Loucy (cell line): ENCODE results near the gene VAV2.

Source experiments
- H2AFZ ChIP-seq: fragments of 200-600 bp; sonication (generic); 2 replicates; pipeline ENCODE4 v1.6.0; 2016; ENCODE audit warnings: antibody characterized with exemption, mild to moderate bottlenecking, low read length, moderate library complexity
- H3F3A ChIP-seq: fragments of 200-600 bp; 2 replicates; pipeline ENCODE4 v1.6.0; 2016; ENCODE audit warnings: antibody characterized with exemption, low read depth, mild to moderate bottlenecking
- H3K27me3 ChIP-seq: fragments of 200-600 bp; sonication (generic); 2 replicates; pipeline ENCODE4 v1.6.1; 2014; ENCODE audit warnings: low read length, mild to moderate bottlenecking; ENCODE audit not compliant: insufficient read depth, poor library complexity, severe bottlenecking
- H3K36me3 ChIP-seq: fragments of 200-600 bp; sonication (generic); 2 replicates; pipeline ENCODE4 v1.6.1; 2016; ENCODE audit warnings: low read length; ENCODE audit not compliant: insufficient read depth
- H3K4me1 ChIP-seq: fragments of 200-600 bp; sonication (generic); 2 replicates; pipeline ENCODE4 v1.5.1; 2014; ENCODE audit warnings: low read length, mild to moderate bottlenecking; ENCODE audit not compliant: insufficient read depth, poor library complexity, severe bottlenecking
- H3K4me2 ChIP-seq: fragments of 200-600 bp; sonication (generic); 2 replicates; pipeline ENCODE4 v1.6.0; 2014; ENCODE audit warnings: antibody characterized with exemption, low read length, low read depth, mild to moderate bottlenecking; ENCODE audit not compliant: poor library complexity, severe bottlenecking
- H3K4me3 ChIP-seq: fragments of 200-600 bp; sonication (generic); 2 replicates; pipeline ENCODE4 v1.5.1; 2014; ENCODE audit warnings: low read length, mild to moderate bottlenecking, mixed read lengths; ENCODE audit not compliant: poor library complexity, severe bottlenecking
- H3K79me2 ChIP-seq: fragments of 200-600 bp; sonication (generic); 2 replicates; pipeline ENCODE4 v1.6.1; 2014; ENCODE audit warnings: low read length; ENCODE audit not compliant: insufficient read depth
- H3K9ac ChIP-seq: fragments of 200-600 bp; sonication (generic); 2 replicates; pipeline ENCODE4 v1.6.0; 2014; ENCODE audit warnings: mild to moderate bottlenecking, low read depth, low read length, moderate library complexity; ENCODE audit not compliant: poor library complexity, severe bottlenecking
- H3K9me2 ChIP-seq: fragments of 200-600 bp; sonication (generic); replicated peaks from 2 replicates; pipeline ENCODE4 v1.6.1; 2016; ENCODE audit warnings: low read depth, low read length, mixed read lengths
- H3K9me3 ChIP-seq: fragments of 200-600 bp; sonication (generic); 2 replicates; pipeline ENCODE4 v1.6.1; 2014; ENCODE audit warnings: mild to moderate bottlenecking, antibody characterized with exemption, low read length, low read depth; ENCODE audit not compliant: insufficient read depth
- H4K20me1 ChIP-seq: fragments of 200-600 bp; sonication (generic); 2 replicates; pipeline ENCODE4 v1.6.0; 2014; ENCODE audit warnings: antibody characterized with exemption, low read length, mild to moderate bottlenecking; ENCODE audit not compliant: insufficient read depth, poor library complexity, severe bottlenecking
- CTCF ChIP-seq: fragments of 200-600 bp; sonication (generic); conservative IDR thresholded peaks from 2 replicates; pipeline ENCODE4 v1.5.1; 2014; ENCODE audit warnings: mild to moderate bottlenecking, antibody characterized with exemption, low read length
- EZH2phosphoT487 ChIP-seq: fragments of 200-600 bp; IDR thresholded peaks from 2 replicates; pipeline ENCODE4 v1.6.1; 2018; ENCODE audit warnings: antibody characterized with exemption, mild to moderate bottlenecking, moderate library complexity, borderline replicate concordance

VAV2 gene

GRCh38 chr9:133786907-133787753 lies 205.0 kb downstream of the VAV2 start:
- Histone ChIP-seq H3K79me2 (no peaks in the 10 kb centered on the region), H2AFZ (no peak overlapping the region), H3K4me3 (peak overlapping the region; percentile 37), H3K4me2 (peak overlapping the region; percentile 81), H3K36me3 (peaks cover 3% of the 10 kb centered on the region; the same call in 1 of the 2 replicates), H3K9me2 (no peaks in the 10 kb centered on the region), H3K4me1 (peaks cover 27% of the 10 kb centered on the region), H3K27me3 (no peaks in the 10 kb centered on the region), H3F3A (0 out of 2 replicates have a peak, but pooled peaks cover 2% of the 10 kb centered on the region), H3K9ac (peak overlapping the region; percentile 24), H4K20me1 (no peaks in the 10 kb centered on the region), H3K9me3 (no peaks in the 10 kb centered on the region)
- TF ChIP-seq EZH2phosphoT487 = no peak
- no peak for TF ChIP-seq CTCF

- Histone ChIP-seq H4K20me1 (no peaks in the 10 kb centered on the region), H3K9me3 (no peaks in the 10 kb centered on the region), H3K4me1 (peaks cover 27% of the 10 kb centered on the region), H2AFZ (no peak overlapping the region), H3K79me2 (no peaks in the 10 kb centered on the region), H3F3A (0 out of 2 replicates have a peak, but pooled peaks cover 2% of the 10 kb centered on the region), H3K27me3 (no peaks in the 10 kb centered on the region), H3K9ac (no peak overlapping the region), H3K9me2 (no peaks in the 10 kb centered on the region), H3K4me3 (no peak overlapping the region), H3K4me2 (no peak overlapping the region), H3K36me3 (no peaks in the 10 kb centered on the region)
- TF ChIP-seq CTCF (no peak), EZH2phosphoT487 (no peak)
Observed at GRCh38 chr9:133786371-133786753, 205.8 kb downstream of the VAV2 start.

- Histone ChIP-seq H3K4me1 (peaks cover 27% of the 10 kb centered on the region), H4K20me1 (no peaks in the 10 kb centered on the region), H3K4me2 (no peak overlapping the region), H3K27me3 (no peaks in the 10 kb centered on the region), H3K79me2 (no peaks in the 10 kb centered on the region), H3F3A (0 out of 2 replicates have a peak, but pooled peaks cover 2% of the 10 kb centered on the region), H2AFZ (no peak overlapping the region), H3K36me3 (no peaks in the 10 kb centered on the region), H3K9me3 (no peaks in the 10 kb centered on the region), H3K4me3 (no peak overlapping the region), H3K9me2 (no peaks in the 10 kb centered on the region), H3K9ac (no peak overlapping the region)
- no peak for TF ChIP-seq CTCF
- TF ChIP-seq EZH2phosphoT487 = no peak
Observed at GRCh38 chr9:133785753-133786370, 206.3 kb downstream of the VAV2 start.
